Ascending aorta (tissue), 2 donors: Measurements from ENCODE around the gene UPK1B. TPM values are rescaled to one million over a fixed set of nuclear protein-coding genes. Genes with fewer than 3 reads are reported as not detected.

Source experiments
- DNase-seq, 2 donors: peaks; one replicate each; pipeline ENCODE4 v3.0.0-alpha.2; 2019; ENCODE audit warnings: low spot score in 2 of 2
- H3K27ac ChIP-seq, 2 donors: fragments of 200-600 bp; sonication (generic); one replicate each; pipeline ENCODE4 v1.5.1; 2016 to 2017; ENCODE audit warnings: mild to moderate bottlenecking in 1 of 2
- H3K27me3 ChIP-seq: fragments of 200-600 bp; sonication (generic); one replicate; pipeline ENCODE4 v1.5.1; 2017
- H3K36me3 ChIP-seq, 2 donors: fragments of 200-600 bp; sonication (generic); one replicate each; pipeline ENCODE4 v1.5.1; 2016
- H3K4me1 ChIP-seq, 2 donors: fragments of 200-600 bp; sonication (generic); one replicate each; pipeline ENCODE4 v1.5.1; 2016 to 2017; ENCODE audit warnings: mild to moderate bottlenecking in 1 of 2
- H3K4me3 ChIP-seq, 2 donors: fragments of 200-600 bp; sonication (generic); one replicate each; pipeline ENCODE4 v1.5.1; 2016 to 2017; ENCODE audit warnings: mild to moderate bottlenecking in 1 of 2
- H3K9me3 ChIP-seq, 2 donors: fragments of 200-600 bp; sonication (generic); one replicate each; pipeline ENCODE4 v1.5.1; 2016
- CTCF ChIP-seq, 3 experiments: fragments of 200-600 bp in 2 of 3; fragments of 450-650 bp in 1 of 3; sonication (generic) in 2 of 3; IDR thresholded peaks; one replicate each; pipeline ENCODE4 v1.5.1; 2016 to 2019; ENCODE audit warnings: antibody characterized with exemption in 3 of 3, mild to moderate bottlenecking in 1 of 3, moderate library complexity in 1 of 3
- intact Hi-C: fragments of 100-400 bp; cut with DNase I; formaldehyde crosslinking; loops from one replicate; pipeline ENCODE4 v1.15.1; 2023
- total RNA-seq: library from RNA; depleted of rRNA; stranded (reverse); fragments of >200 nt; gene quantifications from one replicate; pipeline ENCODE4 v1.1.0, GENCODE V29; 2016

UPK1B gene
- total RNA-seq, 1 donor from 2014 or later = not detected

- no peaks in the 10 kb centered on the region for H3K27me3 ChIP-seq
- H3K27ac ChIP-seq = no peak overlapping the region
- TF ChIP-seq CTCF (IDR thresholded peaks at IDR 0.05) = no peak
- no peak overlapping the region for H3K4me3 ChIP-seq
- intact Hi-C loops = no loop called here
- H3K36me3 ChIP-seq = no peaks in the 10 kb centered on the region
- no peak for DNase-seq
- H3K9me3 ChIP-seq = no peaks in the 10 kb centered on the region
- H3K4me1 ChIP-seq = no peaks in the 10 kb centered on the region
These were observed 2.6 kb upstream of the UPK1B start for GRCh38 chr3:119170821-119171220.

DNA sequence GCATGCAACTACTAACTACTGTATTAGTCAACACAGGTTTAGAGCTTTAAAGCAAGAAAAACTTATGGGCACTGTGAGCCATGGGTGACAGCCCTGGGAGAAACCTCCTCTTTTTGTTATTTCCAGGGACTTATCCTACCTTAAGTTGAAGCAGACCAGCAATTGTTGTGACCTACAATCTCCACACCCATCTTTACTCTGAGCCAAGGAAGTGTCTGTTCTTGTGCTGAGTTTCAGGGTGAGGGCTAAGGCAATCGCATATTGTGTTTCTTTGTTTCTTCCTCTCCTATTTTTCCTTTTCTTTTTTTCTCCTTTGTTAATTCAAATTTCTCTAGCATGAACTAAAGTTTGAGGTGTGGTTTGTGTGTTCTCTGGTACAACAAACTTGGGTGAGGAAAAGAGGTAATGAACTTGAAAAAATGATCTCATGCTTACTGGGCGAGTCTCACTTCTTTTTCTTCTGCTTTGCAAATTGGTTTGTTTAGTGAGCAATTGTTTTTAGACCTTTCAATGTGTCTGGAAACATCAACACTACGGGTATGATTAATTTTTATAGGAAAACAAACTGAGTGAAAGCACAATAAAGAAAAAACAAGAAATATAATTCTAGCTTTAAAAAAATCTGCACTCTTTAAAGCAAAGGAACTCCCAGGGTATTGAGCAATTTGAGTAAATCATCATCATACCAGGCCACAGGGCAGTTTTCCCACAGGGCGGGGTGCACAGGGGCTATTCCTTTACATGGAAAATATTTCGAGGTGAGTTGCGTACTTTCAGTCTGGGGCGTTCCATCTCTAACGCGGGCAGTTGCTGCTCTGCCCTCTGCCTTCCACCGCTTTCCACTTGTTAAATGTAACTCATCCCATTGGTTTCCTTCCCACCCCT lies 2.7 kb downstream of the UPK1B start:
- DNase-seq = no peak
- intact Hi-C loops = no loop called here
- H3K4me1 ChIP-seq = no peaks in the 10 kb centered on the region
- no peaks in the 10 kb centered on the region for H3K36me3 ChIP-seq
- no peaks in the 10 kb centered on the region for H3K9me3 ChIP-seq
- no peak overlapping the region for H3K27ac ChIP-seq
- TF ChIP-seq CTCF (IDR thresholded peaks at IDR 0.05) = no peak
- no peak overlapping the region for H3K4me3 ChIP-seq
- H3K27me3 ChIP-seq = no peaks in the 10 kb centered on the region

GRCh38 chr3:119176778-119177177 lies 3.4 kb downstream of the UPK1B start:
- Histone ChIP-seq H3K4me1 (no peaks in the 10 kb centered on the region), H3K4me3 (no peak overlapping the region), H3K27ac (no peak overlapping the region), H3K27me3 (no peaks in the 10 kb centered on the region), H3K9me3 (no peaks in the 10 kb centered on the region), H3K36me3 (no peaks in the 10 kb centered on the region)
- intact Hi-C loops = no loop called here
- DNase-seq = no peak
- no peak for TF ChIP-seq CTCF (IDR thresholded peaks at IDR 0.05)

DNA sequence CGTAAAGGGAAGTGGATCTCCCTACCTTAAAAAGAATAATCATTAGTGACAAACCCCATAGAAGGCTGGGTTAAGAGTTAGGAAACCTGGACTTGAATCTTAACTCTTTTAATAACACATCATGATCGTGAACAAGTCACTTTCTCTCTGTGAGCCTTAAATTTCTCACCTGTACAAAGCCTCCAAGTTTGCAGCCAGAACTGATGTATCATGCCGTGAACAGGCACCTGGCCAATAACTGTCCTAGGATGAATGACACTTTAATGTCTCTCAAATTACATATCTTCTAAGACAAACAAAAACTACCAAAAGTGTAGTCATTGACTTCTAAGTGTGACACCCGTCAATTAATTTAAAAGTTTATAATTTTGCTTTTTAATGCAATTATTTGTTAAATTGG lies 3.9 kb downstream of the UPK1B start:
- intact Hi-C loops = no loop called here
- no peak overlapping the region for H3K4me3 ChIP-seq
- H3K27me3 ChIP-seq = no peaks in the 10 kb centered on the region
- DNase-seq = no peak
- no peak for TF ChIP-seq CTCF (IDR thresholded peaks at IDR 0.05)
- H3K36me3 ChIP-seq = no peaks in the 10 kb centered on the region
- H3K4me1 ChIP-seq = no peaks in the 10 kb centered on the region
- no peaks in the 10 kb centered on the region for H3K9me3 ChIP-seq
- no peak overlapping the region for H3K27ac ChIP-seq

GRCh38 chr3:119181765-119182164 lies 8.4 kb downstream of the UPK1B start:
- no peak overlapping the region for H3K27ac ChIP-seq
- no peaks in the 10 kb centered on the region for H3K4me1 ChIP-seq
- TF ChIP-seq CTCF (IDR thresholded peaks at IDR 0.05) = no peak
- no peak for DNase-seq
- no peaks in the 10 kb centered on the region for H3K36me3 ChIP-seq
- intact Hi-C loops = no loop called here
- H3K9me3 ChIP-seq = no peaks in the 10 kb centered on the region
- no peaks in the 10 kb centered on the region for H3K27me3 ChIP-seq
- H3K4me3 ChIP-seq = no peak overlapping the region
